GM19467 (cell line): ENCODE results near the gene AXIN2.
"Not testable (repeated sequence)": the region's sequence is repeated elsewhere in the genome, so short reads cannot be mapped to it uniquely, and the experiment has no call there.

Experiments used
- ATAC-seq: cut with Tn5 transposase; IDR thresholded peaks from one replicate; pipeline ENCODE4 v1.9.1; 2021; ENCODE audit warnings: mild to moderate bottlenecking, moderate library complexity; ENCODE audit not compliant: unreplicated experiment

Gene AXIN2

DNA sequence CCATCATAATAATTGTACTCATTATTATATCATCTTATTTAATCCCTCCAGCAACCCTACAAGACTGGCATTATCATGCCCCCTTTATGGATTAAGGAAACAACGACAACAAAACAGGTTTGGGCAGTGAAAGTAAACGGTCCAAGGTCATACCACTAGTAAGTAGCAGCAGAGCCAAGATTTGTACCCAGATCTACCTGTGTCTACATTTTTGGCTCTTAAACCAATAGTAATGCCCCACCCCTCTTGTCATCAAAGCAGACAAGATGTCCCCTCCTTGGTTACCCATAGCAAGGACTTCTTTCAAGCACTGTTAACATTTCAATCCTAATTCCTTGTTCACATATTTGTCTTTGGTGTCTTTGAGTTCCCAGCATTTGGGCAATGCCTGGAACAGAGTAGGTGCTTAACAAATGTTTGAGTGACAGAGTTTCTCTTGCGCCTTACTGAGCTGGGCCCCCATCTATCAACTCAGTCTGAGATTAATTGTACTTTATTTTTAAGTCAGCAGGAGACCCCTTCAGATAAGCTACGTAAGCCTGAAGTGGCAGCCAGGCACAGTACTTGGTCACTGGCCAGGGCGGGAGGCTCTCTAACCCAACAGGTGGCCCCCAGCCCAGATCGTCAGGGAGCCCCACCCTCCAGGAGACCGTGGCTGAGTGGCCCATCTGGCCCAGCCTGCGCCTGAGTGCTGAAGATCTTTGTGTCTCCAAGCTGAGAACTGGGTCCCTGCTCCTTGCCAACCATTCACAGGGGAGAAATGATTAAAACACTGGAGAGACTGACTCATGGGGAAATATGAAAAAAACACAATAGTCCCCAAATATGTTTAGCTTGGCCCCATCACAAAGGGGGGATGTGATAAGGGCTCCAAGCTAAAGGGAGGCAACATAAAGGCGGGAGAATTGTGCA is 75.8 kb downstream of the AXIN2 start:
- ATAC-seq = no peak

GRCh38 chr17:65484405-65484804 is 77.0 kb downstream of the AXIN2 start:
- not testable (repeated sequence) for ATAC-seq

DNA sequence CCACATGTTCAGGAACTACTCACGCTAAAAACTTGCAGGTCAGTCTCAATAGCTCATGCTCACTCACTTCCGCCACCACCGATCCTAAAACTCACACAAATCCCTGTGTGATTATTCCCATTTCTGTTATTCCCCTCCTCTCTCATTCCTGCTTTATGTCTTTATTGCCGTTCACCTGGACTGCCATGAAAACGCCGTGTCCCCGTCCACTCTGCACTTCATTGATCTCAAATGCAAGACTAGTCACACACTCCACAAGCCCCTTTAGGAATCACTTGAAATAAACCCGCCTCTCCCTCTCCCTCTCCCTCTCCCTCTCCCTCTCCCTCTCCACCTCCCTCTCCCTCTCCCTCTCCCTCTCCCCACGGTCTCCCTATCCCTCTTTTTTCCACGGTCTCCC is 78.0 kb downstream of the AXIN2 start:
- no peak for ATAC-seq

DNA sequence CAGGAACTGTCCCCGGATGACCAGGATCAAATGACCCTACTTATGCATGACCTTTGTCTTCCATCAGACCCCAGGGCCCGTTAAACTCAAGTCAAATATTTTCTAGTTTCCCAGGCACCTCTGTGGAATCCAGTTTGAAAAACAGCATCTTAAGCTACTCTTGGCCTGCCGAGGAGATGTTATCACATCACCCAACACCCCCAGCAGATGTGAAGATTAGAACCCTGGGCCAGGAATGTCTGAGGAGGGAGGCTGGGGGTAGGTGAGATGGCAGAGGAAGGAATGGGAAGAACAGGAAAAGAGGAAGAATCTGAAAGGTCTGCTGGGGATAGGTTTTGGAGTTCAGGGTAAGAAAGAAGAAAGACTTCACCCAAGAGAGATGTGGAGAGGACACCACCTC is 79.2 kb downstream of the AXIN2 start:
- no peak for ATAC-seq

- ATAC-seq = no peak
These were observed 82.2 kb downstream of the AXIN2 start for GRCh38 chr17:65479282-65479681.
